C4-2B (cell line): ENCODE results near the gene PGM2.

Experiments
- ZFX ChIP-seq: fragments of 450-650 bp; IDR thresholded peaks from 2 replicates; pipeline ENCODE4 v1.6.1; 2017
- TF ChIP-seq, protein P1 (sequence below): fragments of 450-650 bp; conservative IDR thresholded peaks from 2 replicates; pipeline ENCODE4 v1.5.1; 2017; ENCODE audit warnings: mild to moderate bottlenecking

- TF ChIP-seq, protein P1, sequence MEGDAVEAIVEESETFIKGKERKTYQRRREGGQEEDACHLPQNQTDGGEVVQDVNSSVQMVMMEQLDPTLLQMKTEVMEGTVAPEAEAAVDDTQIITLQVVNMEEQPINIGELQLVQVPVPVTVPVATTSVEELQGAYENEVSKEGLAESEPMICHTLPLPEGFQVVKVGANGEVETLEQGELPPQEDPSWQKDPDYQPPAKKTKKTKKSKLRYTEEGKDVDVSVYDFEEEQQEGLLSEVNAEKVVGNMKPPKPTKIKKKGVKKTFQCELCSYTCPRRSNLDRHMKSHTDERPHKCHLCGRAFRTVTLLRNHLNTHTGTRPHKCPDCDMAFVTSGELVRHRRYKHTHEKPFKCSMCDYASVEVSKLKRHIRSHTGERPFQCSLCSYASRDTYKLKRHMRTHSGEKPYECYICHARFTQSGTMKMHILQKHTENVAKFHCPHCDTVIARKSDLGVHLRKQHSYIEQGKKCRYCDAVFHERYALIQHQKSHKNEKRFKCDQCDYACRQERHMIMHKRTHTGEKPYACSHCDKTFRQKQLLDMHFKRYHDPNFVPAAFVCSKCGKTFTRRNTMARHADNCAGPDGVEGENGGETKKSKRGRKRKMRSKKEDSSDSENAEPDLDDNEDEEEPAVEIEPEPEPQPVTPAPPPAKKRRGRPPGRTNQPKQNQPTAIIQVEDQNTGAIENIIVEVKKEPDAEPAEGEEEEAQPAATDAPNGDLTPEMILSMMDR: no peak
- no peak for TF ChIP-seq ZFX
Observed at GRCh38 chr4:37825968-37826294, 555 bp upstream of the PGM2 start.
